NCI-H510A (cell line): ENCODE measurements around the gene CLNK.

Source experiments
- DNase-seq: peaks from one replicate; lab custom pipeline; 2025; lab: John Stamatoyannopoulos, UW

CLNK gene

GRCh38 chr4:10612476-10612875, 72.1 kb downstream of the CLNK start:
- no peak for DNase-seq

GRCh38 chr4:10611673-10612072, 72.9 kb downstream of the CLNK start:
- DNase-seq = no peak

GRCh38 chr4:10608501-10609219, 75.9 kb downstream of the CLNK start:
- DNase-seq = no peak

- DNase-seq = no peak
Observed at GRCh38 chr4:10607206-10607605, 77.4 kb downstream of the CLNK start.

- no peak for DNase-seq
Observed at GRCh38 chr4:10606483-10607155, 77.9 kb downstream of the CLNK start.

- no peak for DNase-seq
Observed at GRCh38 chr4:10605746-10606482, 78.7 kb downstream of the CLNK start.

- no peak for DNase-seq
Observed at GRCh38 chr4:10605031-10605430, 79.5 kb downstream of the CLNK start.

GRCh38 chr4:10599574-10599973, 85.0 kb downstream of the CLNK start:
- DNase-seq = no peak

- DNase-seq = no peak
Observed at GRCh38 chr4:10598829-10599228, 85.7 kb downstream of the CLNK start.

GRCh38 chr4:10596586-10597290, 87.8 kb downstream of the CLNK start:
- no peak for DNase-seq

GRCh38 chr4:10593130-10593529, 91.4 kb downstream of the CLNK start:
- no peak for DNase-seq

GRCh38 chr4:10590896-10591295, 93.7 kb downstream of the CLNK start:
- DNase-seq = no peak

GRCh38 chr4:10589799-10590198, 94.8 kb downstream of the CLNK start:
- no peak for DNase-seq

- no peak for DNase-seq
Observed at GRCh38 chr4:10589321-10589720, 95.2 kb downstream of the CLNK start.

- peak; percentile 34 for DNase-seq
Observed at GRCh38 chr4:10587697-10588096, 96.9 kb downstream of the CLNK start.

- no peak for DNase-seq
Observed at GRCh38 chr4:10587296-10587695, 97.3 kb downstream of the CLNK start.

GRCh38 chr4:10584042-10584441, 100.5 kb downstream of the CLNK start:
- no peak for DNase-seq

- no peak for DNase-seq
Observed at GRCh38 chr4:10582951-10583350, 101.6 kb downstream of the CLNK start.

GRCh38 chr4:10582059-10582686, 102.4 kb downstream of the CLNK start:
- DNase-seq = no peak

GRCh38 chr4:10581022-10581421, 103.5 kb downstream of the CLNK start:
- no peak for DNase-seq

GRCh38 chr4:10579648-10580047, 104.9 kb downstream of the CLNK start:
- DNase-seq = no peak
